Measurements from ENCODE around the gene TTLL10.

TTLL10 gene

DNA sequence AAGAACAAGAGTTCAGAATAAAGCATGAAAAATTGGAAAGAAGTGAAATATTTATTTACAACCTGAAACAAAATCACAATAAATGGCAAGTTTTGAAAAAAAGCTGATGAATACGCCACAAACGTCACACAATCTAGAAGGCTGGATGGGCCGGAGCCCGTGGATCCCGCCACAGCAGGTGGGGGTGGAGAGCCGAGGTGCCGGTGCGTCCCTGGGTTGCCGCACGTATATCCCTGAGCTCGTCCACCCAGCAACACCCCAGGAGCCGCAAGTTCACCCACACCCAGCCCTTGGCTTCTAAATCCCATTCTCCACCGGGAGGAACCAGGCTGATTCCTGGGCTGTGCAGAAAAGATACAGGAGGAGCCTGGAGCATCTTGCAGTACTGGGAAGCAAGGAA, 25.6 kb upstream of the TTLL10 start:
- Histone ChIP-seq H3K9ac (ENCODE audit: low read depth, low read length, poor library complexity, severe bottlenecking) (no peak overlapping the region), H3K79me2 (ENCODE audit: insufficient read depth, low read length) (no peaks in the 10 kb centered on the region), H2AFZ (ENCODE audit: low read length) (no peak overlapping the region), H3K36me3 (ENCODE audit: insufficient read depth, low read length) (no peaks in the 10 kb centered on the region), H3K9me2 (replicated peaks; ENCODE audit: low read depth, low read length) (no peaks in the 10 kb centered on the region), H3K4me2 (ENCODE audit: low read depth, low read length, poor library complexity, severe bottlenecking) (no peak overlapping the region), H3K27me3 (ENCODE audit: insufficient read depth, low read length, poor library complexity, severe bottlenecking) (no peaks in the 10 kb centered on the region), H3F3A (ENCODE audit: low read depth) (no peaks in the 10 kb centered on the region), H3K4me1 (ENCODE audit: insufficient read depth, low read length, poor library complexity, severe bottlenecking) (peaks cover 3% of the 10 kb centered on the region), H3K9me3 (ENCODE audit: insufficient read depth, low read depth, low read length) (peaks cover 6% of the 10 kb centered on the region; the same call in 1 of the 2 replicates), H4K20me1 (ENCODE audit: insufficient read depth, low read length, poor library complexity, severe bottlenecking) (no peaks in the 10 kb centered on the region), H3K4me3 (ENCODE audit: low read length, poor library complexity, severe bottlenecking) (no peak overlapping the region)
- no peak for TF ChIP-seq EZH2phosphoT487 (IDR thresholded peaks at IDR 0.05; ENCODE audit: borderline replicate concordance)
- TF ChIP-seq, protein P1, sequence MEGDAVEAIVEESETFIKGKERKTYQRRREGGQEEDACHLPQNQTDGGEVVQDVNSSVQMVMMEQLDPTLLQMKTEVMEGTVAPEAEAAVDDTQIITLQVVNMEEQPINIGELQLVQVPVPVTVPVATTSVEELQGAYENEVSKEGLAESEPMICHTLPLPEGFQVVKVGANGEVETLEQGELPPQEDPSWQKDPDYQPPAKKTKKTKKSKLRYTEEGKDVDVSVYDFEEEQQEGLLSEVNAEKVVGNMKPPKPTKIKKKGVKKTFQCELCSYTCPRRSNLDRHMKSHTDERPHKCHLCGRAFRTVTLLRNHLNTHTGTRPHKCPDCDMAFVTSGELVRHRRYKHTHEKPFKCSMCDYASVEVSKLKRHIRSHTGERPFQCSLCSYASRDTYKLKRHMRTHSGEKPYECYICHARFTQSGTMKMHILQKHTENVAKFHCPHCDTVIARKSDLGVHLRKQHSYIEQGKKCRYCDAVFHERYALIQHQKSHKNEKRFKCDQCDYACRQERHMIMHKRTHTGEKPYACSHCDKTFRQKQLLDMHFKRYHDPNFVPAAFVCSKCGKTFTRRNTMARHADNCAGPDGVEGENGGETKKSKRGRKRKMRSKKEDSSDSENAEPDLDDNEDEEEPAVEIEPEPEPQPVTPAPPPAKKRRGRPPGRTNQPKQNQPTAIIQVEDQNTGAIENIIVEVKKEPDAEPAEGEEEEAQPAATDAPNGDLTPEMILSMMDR (conservative IDR thresholded peaks at IDR 0.05; ENCODE audit: low read length): no peak

DNA sequence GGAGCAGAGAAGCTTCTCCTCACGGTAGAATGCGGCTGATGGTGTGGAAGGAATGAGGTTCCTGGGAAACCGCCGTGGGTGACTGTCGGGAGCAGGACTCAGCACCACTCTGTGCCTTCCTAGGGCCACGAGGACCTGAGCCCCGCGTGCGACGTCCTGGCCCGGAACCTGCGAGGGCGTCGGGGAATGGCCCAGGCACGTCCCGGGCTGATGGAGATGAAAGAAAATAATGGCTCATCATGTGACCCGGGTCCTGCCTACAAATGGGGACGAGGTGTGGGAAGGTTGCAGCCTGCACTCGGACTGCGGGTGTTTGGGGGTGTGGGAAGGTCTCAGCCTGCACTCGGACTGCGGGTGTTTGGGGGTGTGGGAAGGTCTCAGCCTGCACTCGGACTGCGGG, 25.1 kb upstream of the TTLL10 start:
- no peaks in the 10 kb centered on the region for H4K20me1 ChIP-seq (ENCODE audit: insufficient read depth, low read length, poor library complexity, severe bottlenecking)
- H3K36me3 ChIP-seq (ENCODE audit: insufficient read depth, low read length): no peaks in the 10 kb centered on the region
- H3F3A ChIP-seq (ENCODE audit: low read depth): no peaks in the 10 kb centered on the region
- H3K9me2 ChIP-seq (replicated peaks; ENCODE audit: low read depth, low read length): no peaks in the 10 kb centered on the region
- no peak for TF ChIP-seq EZH2phosphoT487 (IDR thresholded peaks at IDR 0.05; ENCODE audit: borderline replicate concordance)
- TF ChIP-seq, protein P1 (conservative IDR thresholded peaks at IDR 0.05; ENCODE audit: low read length): no peak
- peaks cover 7% of the 10 kb centered on the region; the same call in 1 of the 2 replicates for H3K9me3 ChIP-seq (ENCODE audit: insufficient read depth, low read depth, low read length)
- H3K27me3 ChIP-seq (ENCODE audit: insufficient read depth, low read length, poor library complexity, severe bottlenecking): no peaks in the 10 kb centered on the region
- H3K4me2 ChIP-seq (ENCODE audit: low read depth, low read length, poor library complexity, severe bottlenecking): no peak overlapping the region
- H3K4me1 ChIP-seq (ENCODE audit: insufficient read depth, low read length, poor library complexity, severe bottlenecking): peaks cover 3% of the 10 kb centered on the region
- no peak overlapping the region for H3K4me3 ChIP-seq (ENCODE audit: low read length, poor library complexity, severe bottlenecking)
- H3K9ac ChIP-seq (ENCODE audit: low read depth, low read length, poor library complexity, severe bottlenecking): no peak overlapping the region
- no peak overlapping the region for H2AFZ ChIP-seq (ENCODE audit: low read length)
- no peaks in the 10 kb centered on the region for H3K79me2 ChIP-seq (ENCODE audit: insufficient read depth, low read length)

DNA sequence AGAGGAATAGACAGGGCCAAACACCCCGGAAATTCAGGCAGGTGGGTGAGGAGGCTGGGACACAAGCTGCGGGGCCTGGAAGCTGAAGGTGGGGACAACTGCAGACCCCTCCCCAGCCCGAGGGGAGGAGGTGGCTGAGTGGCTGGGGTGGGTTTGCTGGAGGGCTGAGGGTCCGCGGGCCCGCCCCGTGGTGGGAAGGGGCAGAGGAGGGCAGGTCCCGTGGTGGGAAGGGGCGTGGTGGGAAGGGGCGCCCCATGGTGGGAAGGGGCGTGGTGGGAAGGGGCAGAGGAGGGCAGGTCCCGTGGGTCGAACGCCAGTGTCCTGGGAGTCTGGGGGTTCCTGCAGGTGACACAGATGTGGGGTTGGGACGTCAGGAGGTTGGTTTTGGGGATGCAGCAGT, 24.3 kb upstream of the TTLL10 start:
- Histone ChIP-seq H3K4me2 (ENCODE audit: low read depth, low read length, poor library complexity, severe bottlenecking) (no peak overlapping the region), H3K36me3 (ENCODE audit: insufficient read depth, low read length) (no peaks in the 10 kb centered on the region), H3K9me3 (ENCODE audit: insufficient read depth, low read depth, low read length) (peaks cover 7% of the 10 kb centered on the region; the same call in 1 of the 2 replicates), H2AFZ (ENCODE audit: low read length) (no peak overlapping the region), H3K4me1 (ENCODE audit: insufficient read depth, low read length, poor library complexity, severe bottlenecking) (peaks cover 3% of the 10 kb centered on the region), H3K79me2 (ENCODE audit: insufficient read depth, low read length) (no peaks in the 10 kb centered on the region), H3F3A (ENCODE audit: low read depth) (no peaks in the 10 kb centered on the region), H3K9me2 (replicated peaks; ENCODE audit: low read depth, low read length) (no peaks in the 10 kb centered on the region), H3K4me3 (ENCODE audit: low read length, poor library complexity, severe bottlenecking) (no peak overlapping the region), H3K27me3 (ENCODE audit: insufficient read depth, low read length, poor library complexity, severe bottlenecking) (no peaks in the 10 kb centered on the region), H3K9ac (ENCODE audit: low read depth, low read length, poor library complexity, severe bottlenecking) (no peak overlapping the region), H4K20me1 (ENCODE audit: insufficient read depth, low read length, poor library complexity, severe bottlenecking) (no peaks in the 10 kb centered on the region)
- TF ChIP-seq, protein P1 (conservative IDR thresholded peaks at IDR 0.05; ENCODE audit: low read length): no peak
- no peak for TF ChIP-seq EZH2phosphoT487 (IDR thresholded peaks at IDR 0.05; ENCODE audit: borderline replicate concordance)

Data from Loucy (cell line).